GM19240 (cell line): ENCODE data around the gene GPR171.
"Not testable (repeated sequence)": the region's sequence is repeated elsewhere in the genome, so short reads cannot be mapped to it uniquely, and the experiment has no call there.

ENCODE experiments used
- DNase-seq: peaks from one replicate; pipeline ENCODE4 v3.0.0; 2011; ENCODE audit warnings: low spot score; ENCODE audit not compliant: insufficient read length

Gene GPR171, protein sequence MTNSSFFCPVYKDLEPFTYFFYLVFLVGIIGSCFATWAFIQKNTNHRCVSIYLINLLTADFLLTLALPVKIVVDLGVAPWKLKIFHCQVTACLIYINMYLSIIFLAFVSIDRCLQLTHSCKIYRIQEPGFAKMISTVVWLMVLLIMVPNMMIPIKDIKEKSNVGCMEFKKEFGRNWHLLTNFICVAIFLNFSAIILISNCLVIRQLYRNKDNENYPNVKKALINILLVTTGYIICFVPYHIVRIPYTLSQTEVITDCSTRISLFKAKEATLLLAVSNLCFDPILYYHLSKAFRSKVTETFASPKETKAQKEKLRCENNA

GRCh38 chr3:151203051-151203420, at the start of gene GPR171:
Gene GPR171 (minus strand): TSS chr3:151203216. CDS start chr3:151199386, 3,830 bp downstream.
- no peak for DNase-seq

DNA sequence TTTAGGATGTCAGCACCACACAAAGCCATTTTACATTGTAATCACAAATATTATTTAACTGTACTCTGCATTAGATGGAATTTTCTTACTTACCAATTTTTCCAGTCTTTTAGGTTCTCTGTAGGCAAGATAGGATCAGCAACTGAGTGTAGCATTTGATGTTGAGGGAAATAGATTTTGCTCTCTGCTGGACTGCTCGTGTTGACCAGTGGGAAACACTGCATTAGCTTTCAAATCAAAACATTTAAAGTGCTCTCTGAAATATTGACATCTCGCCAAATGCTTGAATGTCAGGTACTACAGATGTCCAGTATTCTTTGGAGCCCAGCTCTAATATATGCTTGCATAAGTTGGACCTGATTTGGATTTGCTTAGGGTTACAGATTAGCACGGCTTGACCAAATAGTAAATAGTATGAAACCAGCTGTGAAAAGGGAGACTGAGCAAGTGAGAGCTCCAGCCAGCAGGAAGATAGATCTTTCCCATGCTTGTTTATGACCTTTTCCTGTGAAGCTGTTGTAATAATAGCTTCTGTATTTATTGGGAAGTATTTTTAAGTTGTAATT, 45.8 kb upstream of the GPR171 start:
- no peak for DNase-seq

DNA sequence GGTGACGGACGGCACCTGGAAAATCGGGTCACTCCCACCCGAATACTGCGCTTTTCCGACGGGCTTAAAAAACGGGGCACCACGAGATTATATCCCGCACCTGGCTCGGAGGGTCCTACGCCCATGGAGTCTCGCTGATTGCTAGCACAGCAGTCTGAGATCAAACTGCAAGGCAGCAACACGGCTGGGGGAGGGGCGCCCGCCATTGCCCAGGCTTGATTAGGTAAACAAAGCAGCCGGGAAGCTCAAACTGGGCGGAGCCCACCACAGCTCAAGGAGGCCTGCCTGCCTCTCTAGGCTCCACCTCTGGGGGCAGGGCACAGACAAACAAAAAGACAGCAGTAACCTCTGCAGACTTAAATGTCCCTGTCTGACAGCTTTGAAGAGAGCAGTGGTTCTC, 39.0 kb upstream of the GPR171 start:
- not testable (repeated sequence) for DNase-seq

DNA sequence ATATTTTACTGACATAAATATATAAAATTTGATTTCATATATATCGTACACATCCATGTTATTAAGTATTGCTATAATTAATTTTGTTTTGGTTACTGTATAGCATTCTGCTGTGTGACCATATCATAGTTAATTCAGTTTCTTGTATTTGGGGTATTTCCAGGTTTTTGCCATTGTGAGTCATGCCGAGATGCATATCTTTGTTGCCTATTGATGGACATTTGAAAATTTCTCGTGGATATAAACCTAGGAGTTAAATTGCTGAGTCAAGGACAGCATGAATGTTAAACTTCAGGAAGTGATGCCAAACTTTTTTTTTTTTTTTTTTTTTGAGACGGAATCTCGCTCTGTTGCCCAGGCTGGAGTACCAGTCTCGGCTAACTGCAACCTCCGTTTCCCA, 33.7 kb upstream of the GPR171 start:
- DNase-seq = no peak

DNA sequence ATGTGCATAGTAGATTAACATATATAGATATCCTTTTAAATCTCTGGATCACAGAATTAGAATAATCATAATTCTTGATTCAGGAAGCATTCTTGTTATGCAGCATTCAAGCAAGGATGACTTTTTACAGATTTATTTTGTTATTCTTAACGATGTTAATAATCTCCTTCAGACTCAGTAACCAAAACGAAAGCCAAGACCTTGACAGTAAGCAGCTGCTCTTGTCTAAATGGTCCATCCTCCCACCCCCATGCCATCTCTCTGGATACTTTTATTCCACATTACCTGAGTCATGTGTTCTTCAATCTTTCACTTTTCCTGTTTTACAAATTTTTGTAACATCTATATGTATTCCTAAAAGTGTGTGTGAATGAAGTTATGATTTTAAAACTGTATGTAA, 33.3 kb upstream of the GPR171 start:
- no peak for DNase-seq

DNA sequence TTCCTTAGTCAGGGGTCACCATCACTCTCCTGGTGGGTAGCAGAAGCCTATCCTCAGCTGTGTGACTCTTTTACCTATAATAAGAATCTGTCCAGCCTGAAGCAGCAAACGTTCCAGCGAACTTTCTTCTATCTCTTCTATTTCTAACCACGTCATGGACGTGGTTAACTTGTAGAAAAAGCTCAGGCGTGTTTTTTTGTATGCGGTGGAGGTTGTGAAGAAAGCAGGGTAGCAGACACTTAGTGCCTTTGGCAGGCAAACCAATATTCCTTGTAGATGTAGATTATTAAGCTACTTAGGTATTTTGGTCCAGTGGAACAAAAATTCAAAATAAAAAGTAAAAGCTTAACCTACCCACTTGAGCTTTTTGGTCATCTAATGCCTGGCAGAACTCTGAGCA, 31.8 kb upstream of the GPR171 start:
- no peak for DNase-seq

DNA sequence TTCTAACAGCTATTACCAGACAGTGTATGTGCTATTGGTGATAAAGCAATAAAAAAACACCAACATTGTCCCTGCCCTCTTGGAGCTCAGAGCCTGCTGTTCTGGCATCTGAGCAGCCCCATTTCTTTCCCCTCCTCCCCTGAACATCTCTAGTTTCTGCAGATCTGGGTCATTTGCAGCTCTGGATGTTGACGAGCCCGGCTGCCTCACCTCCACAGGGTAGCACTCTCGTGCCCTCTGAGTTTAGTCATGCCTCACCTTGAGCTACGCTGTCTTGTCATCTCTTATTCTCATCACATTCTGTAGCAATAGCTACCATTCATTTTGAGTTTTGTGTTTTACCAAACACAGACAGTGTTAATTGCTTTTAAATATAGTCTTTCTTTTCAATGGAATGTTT, 30.0 kb upstream of the GPR171 start:
- DNase-seq = no peak

GRCh38 chr3:151232403-151232802, 29.4 kb upstream of the GPR171 start:
- not testable (repeated sequence) for DNase-seq

GRCh38 chr3:151230646-151231045, 27.6 kb upstream of the GPR171 start:
- peak; percentile 19 for DNase-seq

DNA sequence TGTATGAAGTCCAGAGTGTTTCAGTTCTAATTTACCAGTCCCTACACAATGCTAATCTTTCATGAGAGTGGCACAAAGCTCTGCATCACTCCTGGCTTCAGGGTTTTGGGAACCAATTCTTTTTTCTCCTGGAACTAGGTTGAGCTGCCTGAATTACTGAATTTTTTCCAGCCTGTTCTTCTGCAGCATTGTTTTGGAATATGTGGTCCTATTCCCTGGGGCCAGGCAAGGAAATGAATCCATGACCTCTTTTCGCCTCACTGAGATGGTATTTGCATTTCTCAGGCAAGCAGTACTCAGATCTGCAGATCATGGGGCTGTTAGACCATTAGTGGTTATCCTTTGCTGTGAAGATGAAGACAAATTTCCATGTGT, 25.6 kb upstream of the GPR171 start:
- no peak for DNase-seq

DNA sequence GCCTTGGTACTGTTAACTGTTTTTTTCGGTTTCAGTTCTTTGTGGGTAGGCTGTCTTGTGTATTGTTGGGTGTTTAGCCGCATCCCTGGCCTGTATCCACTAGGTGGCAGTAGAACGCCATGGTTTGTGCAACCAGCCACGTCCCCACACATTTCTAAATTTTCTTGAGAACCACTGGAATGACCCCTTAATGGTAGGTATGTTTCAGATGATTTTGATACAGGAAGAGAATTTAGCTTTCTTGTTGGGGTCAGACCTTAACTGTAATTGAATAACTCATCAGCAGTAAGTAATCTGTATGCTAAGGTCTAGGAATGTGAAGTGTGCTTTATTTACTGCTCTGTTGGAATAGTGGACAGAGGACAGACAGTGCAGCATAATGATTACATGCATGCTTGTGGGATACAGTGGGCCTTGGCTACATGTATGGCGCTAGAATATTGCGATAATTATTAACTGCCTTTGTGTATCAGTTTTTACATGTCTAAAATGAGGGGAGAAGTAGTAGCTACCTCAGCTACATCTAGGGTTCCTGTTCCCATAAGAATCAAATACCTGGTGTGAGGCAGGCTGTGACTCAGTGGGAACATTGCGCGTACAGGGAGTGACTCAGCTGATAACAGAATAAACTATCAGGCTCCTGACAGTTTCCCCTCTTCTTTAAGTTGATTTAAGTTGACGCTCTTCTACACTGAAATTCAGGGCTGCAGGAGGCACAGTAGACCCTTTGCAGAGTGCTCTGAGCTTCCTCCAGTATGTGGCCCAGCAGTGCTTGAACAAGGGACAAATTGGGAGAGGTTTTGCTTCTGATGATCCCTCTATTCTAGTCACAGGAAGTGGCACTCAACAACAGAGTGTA, 25.0 kb upstream of the GPR171 start:
- peak; percentile 56 for DNase-seq

GRCh38 chr3:151227266-151227806, 24.3 kb upstream of the GPR171 start:
- no peak for DNase-seq

GRCh38 chr3:151226825-151227224, 23.8 kb upstream of the GPR171 start:
- no peak for DNase-seq

- no peak for DNase-seq
Measured at GRCh38 chr3:151226088-151226563, 23.1 kb upstream of the GPR171 start.

- no peak for DNase-seq
Measured at GRCh38 chr3:151225040-151225975, 22.3 kb upstream of the GPR171 start.

DNA sequence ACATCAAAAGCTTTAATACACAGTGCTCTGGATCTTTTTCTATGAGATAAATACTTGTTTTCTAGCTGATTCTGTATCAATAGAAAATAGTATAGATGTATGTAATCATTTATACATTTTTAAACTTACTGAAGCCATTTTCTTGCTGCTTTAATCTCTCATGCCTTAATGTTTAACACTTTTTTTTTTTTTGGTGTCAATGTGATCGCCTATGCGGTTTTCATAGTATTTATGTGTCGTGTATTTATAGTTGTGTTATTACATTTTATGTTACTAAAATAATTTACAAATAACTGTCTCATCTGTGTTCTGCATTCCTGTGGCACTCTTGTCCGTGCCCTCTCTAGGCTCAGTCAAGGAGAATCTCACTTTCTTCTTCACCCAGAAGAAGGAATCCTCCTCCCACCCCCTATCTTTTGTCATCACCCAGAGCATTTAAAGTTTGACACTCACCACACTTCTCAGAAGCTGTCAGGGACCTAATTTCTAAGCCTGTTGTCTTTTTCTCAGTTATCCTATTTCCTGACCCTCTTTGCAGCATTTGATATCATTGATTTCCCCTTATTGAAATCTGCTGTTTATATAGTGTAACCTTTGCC, 21.4 kb upstream of the GPR171 start:
- no peak for DNase-seq

DNA sequence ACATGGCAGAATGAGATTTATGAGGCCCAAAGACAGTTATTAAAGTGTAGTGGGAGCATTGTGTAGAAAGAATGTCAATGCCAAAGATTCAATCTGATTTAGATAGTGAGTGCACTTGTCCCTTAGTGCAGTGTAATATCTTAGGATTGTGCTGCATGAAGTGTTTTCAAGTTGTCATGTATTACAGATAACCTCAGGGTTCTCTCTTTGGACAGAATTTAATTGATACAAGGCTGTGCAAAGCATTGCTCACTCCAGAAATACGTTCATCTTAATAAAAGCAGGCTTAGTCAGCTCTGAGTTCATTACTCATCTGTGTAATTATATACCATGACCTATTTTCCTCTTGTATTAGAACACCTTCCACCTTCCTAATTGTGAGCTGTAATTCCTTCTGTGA, 16.0 kb upstream of the GPR171 start:
- no peak for DNase-seq

GRCh38 chr3:151218136-151218535, 15.1 kb upstream of the GPR171 start:
- no peak for DNase-seq

DNA sequence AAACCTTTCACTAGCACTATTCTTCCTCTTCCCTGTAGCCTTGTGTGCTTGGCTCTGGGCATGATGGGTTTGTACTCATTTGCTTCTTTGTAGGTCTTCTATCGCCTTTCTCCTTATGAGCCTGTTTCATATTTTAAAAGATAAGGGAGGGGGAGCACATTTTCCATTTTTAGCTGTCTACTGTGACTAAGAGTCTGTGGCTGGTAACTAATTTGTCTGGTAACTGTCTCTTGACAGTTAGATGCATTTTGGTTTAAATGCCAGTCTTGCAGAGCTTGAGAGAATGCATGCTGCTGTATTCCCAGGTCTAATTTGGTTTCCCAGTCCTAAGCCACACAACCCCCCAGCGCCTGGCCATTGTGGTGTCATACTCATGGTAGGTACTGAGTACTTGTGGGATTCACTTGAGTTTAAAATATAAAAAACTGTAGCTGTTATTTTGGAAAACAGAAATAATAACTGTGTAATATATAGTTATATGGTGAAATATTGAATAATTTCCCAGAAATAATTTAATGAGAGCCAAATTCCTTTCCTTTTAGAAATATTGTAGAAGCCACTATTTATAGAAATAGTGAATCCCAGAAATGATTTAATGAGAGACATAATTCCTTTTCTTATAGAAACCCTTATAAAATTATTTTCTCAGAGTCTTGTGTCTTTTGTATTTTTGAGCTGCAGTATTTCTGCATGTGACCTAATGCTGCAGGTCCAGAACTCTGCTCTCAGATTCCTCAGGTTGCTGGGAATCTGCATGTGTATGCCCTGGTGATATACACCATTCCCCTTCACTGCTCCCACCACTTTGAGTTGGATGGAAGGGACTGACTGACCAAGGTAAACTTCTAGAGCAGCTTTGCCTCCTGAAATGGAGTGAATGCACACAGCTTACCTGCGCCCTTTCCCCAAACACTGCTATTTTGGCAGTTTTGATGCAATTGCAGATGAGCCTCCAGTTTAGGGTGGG, 13.9 kb upstream of the GPR171 start:
- DNase-seq = no peak
